Ovary (tissue), 9 donors: ENCODE results near the gene FOXI1. TPM values are rescaled to one million over a fixed set of nuclear protein-coding genes. Genes with fewer than 3 reads are reported as not detected.

Experiments
- DNase-seq, 5 donors: peaks; one replicate each; pipeline ENCODE4 v3.0.0-alpha.2; 2019 to 2020
- H3K27ac ChIP-seq, 2 donors: fragments of 200-600 bp; one replicate each; pipeline versions ENCODE4 v1.5.1 to v1.8.0; 2019 to 2022
- H3K27me3 ChIP-seq: fragments of 200-600 bp; one replicate; pipeline ENCODE4 v1.8.0; 2022
- H3K36me3 ChIP-seq: fragments of 200-600 bp; sonication (generic); one replicate; pipeline ENCODE4 v1.5.1; 2019
- H3K4me1 ChIP-seq: one replicate; pipeline ENCODE4 v1.8.1; 2013; ENCODE audit warnings: mild to moderate bottlenecking, moderate library complexity; ENCODE audit not compliant: insufficient read depth
- H3K4me3 ChIP-seq: fragments of 200-600 bp; sonication (generic); one replicate; pipeline ENCODE4 v1.5.1; 2017
- H3K9me3 ChIP-seq, 2 donors: fragments of 200-600 bp in 1 of 2; sonication (generic) in 1 of 2; one replicate each; pipeline versions ENCODE4 v1.5.1 to v1.8.1; 2013 to 2019; ENCODE audit warnings: mild to moderate bottlenecking in 1 of 2, moderate library complexity in 1 of 2
- EP300 ChIP-seq: sonication (generic); formaldehyde crosslinking; IDR thresholded peaks from one replicate; pipeline ENCODE4 v1.6.1; 2017; ENCODE audit warnings: antibody characterized with exemption
- POLR2A ChIP-seq: fragments of 450-650 bp; IDR thresholded peaks from one replicate; pipeline ENCODE4 v1.6.1; 2017; ENCODE audit warnings: antibody characterized with exemption, mild to moderate bottlenecking, moderate library complexity
- WGBS, 3 donors: extraction: QIAGEN DNeasy Blood & Tissue Kit in 1 of 3; methylation state at CpG; one replicate each; pipeline versions ENCODE4 v1.1.5 to v1.1.7; 2013 to 2017; 5-methylcytosine and 5-hydroxymethylcytosine counted together
- intact Hi-C, 4 donors: fragments of 100-400 bp; cut with DNase I; formaldehyde crosslinking; loops; one replicate each; pipeline versions ENCODE4 v1.11.0 to v1.15.1; 2022 to 2023
- polyA plus RNA-seq, 2 donors: library from polyadenylated mRNA; stranded (reverse); fragments of 200-250 nt in 1 of 2; fragments of 350-450 nt in 1 of 2; fragmentation: Illumina TruSeq in 1 of 2; extraction: RNeasy Lipid Tissue Mini Kit (QIAGEN cat#74804) in 1 of 2; gene quantifications; one replicate each; pipeline ENCODE4 v1.2.3, GENCODE V29; 2013 to 2014
- total RNA-seq, 7 donors: library from RNA; depleted of rRNA in 2 of 7; stranded (reverse); fragments of >200 nt in 2 of 7; fragmentation: NEBNext Ultra II Directional in 3 of 7; extraction: Animal tissue kit (Norgen Biotek cat#: 25700) in 3 of 7; gene quantifications; one replicate each; pipeline versions ENCODE4 v1.1.0 to v1.2.4, GENCODE V29; 2016 to 2023
- TF ChIP-seq, protein P1 (sequence below), 3 donors: fragments of 450-650 bp in 2 of 3; fragments of 200-600 bp in 1 of 3; IDR thresholded peaks; one replicate each; pipeline versions ENCODE4 v1.5.1 to v1.8.0; 2016 to 2022; ENCODE audit warnings: antibody characterized with exemption in 3 of 3, mild to moderate bottlenecking in 1 of 3
- donor health status: DM: no; HTN: no; CAD: no; lungs with moderate emphysema.
- donor health status: DM: no; HTN: no; CAD: no.
- donor health status: Bipolar disorder and iron deficiency.
- donor health status: DM: yes; HTN: yes; CAD: no.
- donor health status: DM: no; HTN: no; CAD: no.
- donor health status: DM: yes; HTN: yes; CAD: no.

Gene FOXI1
- total and polyA plus RNA-seq, 9 donors = not detected

DNA sequence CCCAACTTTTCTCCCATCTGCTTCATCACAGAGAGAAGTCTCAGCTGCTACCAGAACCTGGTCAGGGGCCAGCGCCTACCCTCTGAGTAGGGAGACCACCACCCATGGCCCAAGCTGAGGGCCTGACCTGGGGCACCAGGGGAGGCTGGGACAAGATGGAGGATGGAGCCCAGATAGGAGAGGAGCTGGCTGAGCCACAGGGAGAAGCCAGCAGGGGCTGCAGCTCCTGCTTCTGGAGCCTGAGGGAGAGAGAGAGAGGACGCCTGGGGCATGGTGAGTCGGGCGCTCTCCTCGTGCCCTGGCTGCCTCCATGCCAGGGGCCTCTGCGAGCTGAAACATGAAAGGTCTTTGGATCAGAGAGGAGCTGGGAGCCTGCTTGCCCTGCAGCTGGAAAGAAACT is 1.4 kb upstream of the FOXI1 start:
- H3K9me3 ChIP-seq = no peaks in the 10 kb centered on the region
- H3K27ac ChIP-seq = no peak overlapping the region
- no peaks in the 10 kb centered on the region for H3K36me3 ChIP-seq
- peaks cover 1% of the 10 kb centered on the region for H3K4me1 ChIP-seq
- DNase-seq = no peak
- intact Hi-C loops = no loop called here
- WGBS, 3 donors = 66 to 84% (median 73%) methylated on average over 6 of the region's 6 CpGs
- H3K27me3 ChIP-seq = no peaks in the 10 kb centered on the region
- no peak overlapping the region for H3K4me3 ChIP-seq
- TF ChIP-seq EP300 = no peak
- no peak for TF ChIP-seq POLR2A
- TF ChIP-seq, protein P1, sequence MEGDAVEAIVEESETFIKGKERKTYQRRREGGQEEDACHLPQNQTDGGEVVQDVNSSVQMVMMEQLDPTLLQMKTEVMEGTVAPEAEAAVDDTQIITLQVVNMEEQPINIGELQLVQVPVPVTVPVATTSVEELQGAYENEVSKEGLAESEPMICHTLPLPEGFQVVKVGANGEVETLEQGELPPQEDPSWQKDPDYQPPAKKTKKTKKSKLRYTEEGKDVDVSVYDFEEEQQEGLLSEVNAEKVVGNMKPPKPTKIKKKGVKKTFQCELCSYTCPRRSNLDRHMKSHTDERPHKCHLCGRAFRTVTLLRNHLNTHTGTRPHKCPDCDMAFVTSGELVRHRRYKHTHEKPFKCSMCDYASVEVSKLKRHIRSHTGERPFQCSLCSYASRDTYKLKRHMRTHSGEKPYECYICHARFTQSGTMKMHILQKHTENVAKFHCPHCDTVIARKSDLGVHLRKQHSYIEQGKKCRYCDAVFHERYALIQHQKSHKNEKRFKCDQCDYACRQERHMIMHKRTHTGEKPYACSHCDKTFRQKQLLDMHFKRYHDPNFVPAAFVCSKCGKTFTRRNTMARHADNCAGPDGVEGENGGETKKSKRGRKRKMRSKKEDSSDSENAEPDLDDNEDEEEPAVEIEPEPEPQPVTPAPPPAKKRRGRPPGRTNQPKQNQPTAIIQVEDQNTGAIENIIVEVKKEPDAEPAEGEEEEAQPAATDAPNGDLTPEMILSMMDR (IDR thresholded peaks at IDR 0.05) = no peak

DNA sequence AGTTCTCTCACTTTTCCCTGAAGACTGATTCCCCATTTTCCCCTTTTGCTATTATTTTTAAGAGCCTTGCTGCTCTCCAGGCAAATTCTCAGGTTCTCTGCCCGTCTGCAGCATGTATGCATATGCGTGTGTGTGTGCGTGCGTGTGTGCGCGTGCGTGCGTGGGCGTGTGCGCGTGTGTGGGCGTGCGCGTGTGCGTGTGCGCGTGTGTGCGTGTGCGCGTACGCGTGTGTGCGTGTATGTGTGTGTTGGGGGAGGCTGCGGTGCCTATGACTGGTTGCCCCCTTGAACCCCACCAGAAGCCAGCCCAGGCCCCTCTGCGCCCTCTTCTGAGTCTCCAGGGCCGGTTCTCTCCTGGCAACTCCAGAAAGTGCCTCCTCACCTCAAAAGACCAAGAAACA is 987 bp upstream of the FOXI1 start:
- no peaks in the 10 kb centered on the region for H3K9me3 ChIP-seq
- H3K27ac ChIP-seq = no peak overlapping the region
- TF ChIP-seq POLR2A (no peak), EP300 (no peak)
- TF ChIP-seq, protein P1 (IDR thresholded peaks at IDR 0.05) = no peak
- no peak for DNase-seq
- no peaks in the 10 kb centered on the region for H3K27me3 ChIP-seq
- WGBS, 3 donors = 89 to 90% (median 90%) methylated on average over 26 of the region's 26 CpGs
- H3K4me1 ChIP-seq = peaks cover 1% of the 10 kb centered on the region
- H3K36me3 ChIP-seq = no peaks in the 10 kb centered on the region
- no peak overlapping the region for H3K4me3 ChIP-seq
- intact Hi-C loops = no loop called here

DNA sequence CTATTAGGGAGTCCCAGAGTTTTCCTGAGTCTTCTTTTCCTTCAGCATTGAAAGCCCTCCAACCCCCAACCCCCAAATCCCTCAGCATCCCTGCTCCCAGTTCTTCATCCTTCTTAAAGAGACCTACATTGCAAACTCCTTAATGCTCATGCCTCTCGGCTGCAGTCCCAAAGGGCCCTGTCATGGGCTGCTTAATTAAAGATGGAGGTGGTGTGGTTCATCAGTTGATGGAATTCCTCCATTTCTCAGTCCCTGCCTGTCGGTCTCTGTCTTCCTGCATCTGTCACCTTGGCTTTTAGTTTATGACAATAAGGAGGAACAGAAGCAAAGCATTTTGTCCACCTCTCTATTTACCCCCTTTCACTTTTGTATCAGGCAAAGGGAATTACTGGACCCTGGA is 2.0 kb downstream of the FOXI1 start:
- H3K4me3 ChIP-seq = no peak overlapping the region

DNA sequence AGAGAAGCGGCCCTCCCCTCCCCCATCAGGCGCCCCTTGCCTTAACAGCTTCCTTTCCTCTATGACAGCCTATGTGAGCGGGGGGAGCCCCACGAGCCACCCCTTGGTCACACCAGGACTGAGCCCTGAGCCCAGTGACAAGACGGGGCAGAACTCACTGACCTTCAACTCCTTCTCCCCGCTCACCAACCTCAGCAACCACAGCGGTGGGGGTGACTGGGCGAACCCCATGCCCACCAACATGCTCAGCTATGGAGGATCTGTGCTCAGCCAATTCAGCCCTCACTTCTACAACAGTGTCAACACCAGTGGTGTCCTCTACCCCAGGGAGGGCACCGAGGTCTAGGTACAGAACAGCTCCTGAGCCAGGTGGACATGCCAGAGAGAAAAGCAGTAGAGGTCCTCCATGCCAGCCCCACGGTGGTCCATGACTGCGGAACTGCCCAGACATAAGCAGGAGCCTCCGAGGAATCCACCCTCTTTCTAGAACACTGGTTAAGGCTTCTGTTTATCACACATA is 2.6 kb downstream of the FOXI1 start:
- Histone ChIP-seq H3K36me3 (no peaks in the 10 kb centered on the region), H3K4me3 (no peak overlapping the region), H3K4me1 (no peaks in the 10 kb centered on the region), H3K27ac (no peak overlapping the region), H3K27me3 (no peaks in the 10 kb centered on the region), H3K9me3 (no peaks in the 10 kb centered on the region)
- intact Hi-C loops = no loop called here
- DNase-seq = no peak
- whole genome bisulfite sequencing, 3 donors = 86 to 87% (median 86%) methylated on average over 12 of the region's 12 CpGs
- TF ChIP-seq EP300 = no peak
- TF ChIP-seq, protein P1 (IDR thresholded peaks at IDR 0.05) = no peak
- no peak for TF ChIP-seq POLR2A

More for the DNA sequence above, 2.0 kb downstream of the FOXI1 start:
- H3K27me3 ChIP-seq = no peaks in the 10 kb centered on the region
- no peaks in the 10 kb centered on the region for H3K4me1 ChIP-seq
- TF ChIP-seq, protein P1 (IDR thresholded peaks at IDR 0.05) = no peak
- TF ChIP-seq EP300 (no peak), POLR2A (no peak)
- H3K9me3 ChIP-seq = no peaks in the 10 kb centered on the region
- H3K36me3 ChIP-seq = no peaks in the 10 kb centered on the region
- no peak for DNase-seq
- WGBS, 3 donors = 80 to 89% (median 89%) methylated on average over 2 of the region's 2 CpGs
- no peak overlapping the region for H3K27ac ChIP-seq
- intact Hi-C loops = no loop called here
